Measurements from ENCODE around the gene ZNF688. TPM values are rescaled to one million over a fixed set of nuclear protein-coding genes. Genes with fewer than 3 reads are reported as not detected.
"Not testable (repeated sequence)": the region's sequence is repeated elsewhere in the genome, so short reads cannot be mapped to it uniquely, and the experiment has no call there.

ZNF688 gene
- total and polyA plus RNA-seq, 9 donors: 7.0 to 14.6 (median 9.4) TPM

- Histone ChIP-seq H3K36me3 (ENCODE audit: control insufficient read depth, insufficient read depth, low read length) (no peaks in the 10 kb centered on the region), H3K4me1 (ENCODE audit: control insufficient read depth, insufficient read depth, low read length) (peaks cover 6% of the 10 kb centered on the region), H3K27ac (ENCODE audit: low read length) (no peak overlapping the region), H3K4me3 (ENCODE audit: low read length) (no peak overlapping the region), H3K9me3 (replicated peaks; ENCODE audit: control insufficient read depth, low read depth, low read length) (no peaks in the 10 kb centered on the region), H3K27me3 (ENCODE audit: control insufficient read depth, insufficient read depth, low read length) (peaks cover 4% of the 10 kb centered on the region)
- no peak for DNase-seq
- 70% methylated on average over 8 of the region's 8 CpGs for WGBS (ENCODE audit: insufficient coverage)
Measured at GRCh38 chr16:30546115-30546514, 25.4 kb downstream of the ZNF688 start.

GRCh38 chr16:30543067-30543466, 28.4 kb downstream of the ZNF688 start:
- H3K27me3 ChIP-seq (ENCODE audit: control insufficient read depth, insufficient read depth, low read length): peaks cover 4% of the 10 kb centered on the region
- H3K4me3 ChIP-seq (ENCODE audit: low read length): no peak overlapping the region
- WGBS (ENCODE audit: insufficient coverage): 68% methylated on average over 4 of the region's 5 CpGs
- no peaks in the 10 kb centered on the region for H3K36me3 ChIP-seq (ENCODE audit: control insufficient read depth, insufficient read depth, low read length)
- H3K27ac ChIP-seq (ENCODE audit: low read length): no peak overlapping the region
- no peaks in the 10 kb centered on the region for H3K9me3 ChIP-seq (replicated peaks; ENCODE audit: control insufficient read depth, low read depth, low read length)
- H3K4me1 ChIP-seq (ENCODE audit: control insufficient read depth, insufficient read depth, low read length): peaks cover 7% of the 10 kb centered on the region
- no peak for DNase-seq

- H3K4me1 ChIP-seq (ENCODE audit: control insufficient read depth, insufficient read depth, low read length): peaks cover 7% of the 10 kb centered on the region
- DNase-seq: peak; percentile 59
- no peaks in the 10 kb centered on the region for H3K9me3 ChIP-seq (replicated peaks; ENCODE audit: control insufficient read depth, low read depth, low read length)
- WGBS (ENCODE audit: insufficient coverage): 55% methylated on average over 2 of the region's 10 CpGs
- H3K4me3 ChIP-seq (ENCODE audit: low read length): no peak overlapping the region
- H3K27me3 ChIP-seq (ENCODE audit: control insufficient read depth, insufficient read depth, low read length): peaks cover 4% of the 10 kb centered on the region
- H3K27ac ChIP-seq (ENCODE audit: low read length): peak overlapping the region; percentile 42
- H3K36me3 ChIP-seq (ENCODE audit: control insufficient read depth, insufficient read depth, low read length): no peaks in the 10 kb centered on the region
Measured at GRCh38 chr16:30541502-30542329, 29.8 kb downstream of the ZNF688 start.

GRCh38 chr16:30540916-30541464, 30.5 kb downstream of the ZNF688 start:
- H3K9me3 ChIP-seq (replicated peaks; ENCODE audit: control insufficient read depth, low read depth, low read length); H3K36me3 ChIP-seq (ENCODE audit: control insufficient read depth, insufficient read depth, low read length); DNase-seq; H3K27me3 ChIP-seq (ENCODE audit: control insufficient read depth, insufficient read depth, low read length); H3K4me3 ChIP-seq (ENCODE audit: low read length); H3K4me1 ChIP-seq (ENCODE audit: control insufficient read depth, insufficient read depth, low read length): not testable (repeated sequence)
- H3K27ac ChIP-seq (ENCODE audit: low read length): peak overlapping the region; percentile 42
- WGBS (ENCODE audit: insufficient coverage): 70% methylated on average over 4 of the region's 9 CpGs

- H3K4me3 ChIP-seq (ENCODE audit: low read length); H3K27me3 ChIP-seq (ENCODE audit: control insufficient read depth, insufficient read depth, low read length); H3K27ac ChIP-seq (ENCODE audit: low read length); H3K36me3 ChIP-seq (ENCODE audit: control insufficient read depth, insufficient read depth, low read length); H3K9me3 ChIP-seq (replicated peaks; ENCODE audit: control insufficient read depth, low read depth, low read length); DNase-seq: not testable (repeated sequence)
- WGBS (ENCODE audit: insufficient coverage): 91% methylated on average over 10 of the region's 13 CpGs
- peaks cover 16% of the 10 kb centered on the region for H3K4me1 ChIP-seq (ENCODE audit: control insufficient read depth, insufficient read depth, low read length)
Measured at GRCh38 chr16:30539986-30540526, 31.5 kb downstream of the ZNF688 start.

- H3K36me3 ChIP-seq (ENCODE audit: control insufficient read depth, insufficient read depth, low read length): no peaks in the 10 kb centered on the region
- peaks cover 16% of the 10 kb centered on the region for H3K4me1 ChIP-seq (ENCODE audit: control insufficient read depth, insufficient read depth, low read length)
- no peaks in the 10 kb centered on the region for H3K9me3 ChIP-seq (replicated peaks; ENCODE audit: control insufficient read depth, low read depth, low read length)
- 80% methylated on average over 6 of the region's 8 CpGs for WGBS (ENCODE audit: insufficient coverage)
- DNase-seq: no peak
- H3K4me3 ChIP-seq (ENCODE audit: low read length): no peak overlapping the region
- peaks cover 4% of the 10 kb centered on the region for H3K27me3 ChIP-seq (ENCODE audit: control insufficient read depth, insufficient read depth, low read length)
- no peak overlapping the region for H3K27ac ChIP-seq (ENCODE audit: low read length)
Measured at GRCh38 chr16:30539000-30539964, 32.2 kb downstream of the ZNF688 start.

GRCh38 chr16:30536391-30537024, 35.0 kb downstream of the ZNF688 start:
- no CpG with 5 or more reads among the region's 13 CpGs for whole genome bisulfite sequencing (ENCODE audit: insufficient coverage)

GRCh38 chr16:30535777-30536190, 35.7 kb downstream of the ZNF688 start:
- Histone ChIP-seq H3K4me1 (ENCODE audit: control insufficient read depth, insufficient read depth, low read length) (peaks cover 21% of the 10 kb centered on the region), H3K9me3 (replicated peaks; ENCODE audit: control insufficient read depth, low read depth, low read length) (no peaks in the 10 kb centered on the region), H3K36me3 (ENCODE audit: control insufficient read depth, insufficient read depth, low read length) (peaks cover 25% of the 10 kb centered on the region), H3K27me3 (ENCODE audit: control insufficient read depth, insufficient read depth, low read length) (no peaks in the 10 kb centered on the region), H3K4me3 (ENCODE audit: low read length) (peak overlapping the region; percentile 93), H3K27ac (ENCODE audit: low read length) (peak overlapping the region; percentile 98)
- WGBS (ENCODE audit: insufficient coverage): 2% methylated on average over 7 of the region's 12 CpGs
- peak; percentile 90 for DNase-seq

More at GRCh38 chr16:30536391-30537024, 35.0 kb downstream of the ZNF688 start:
- Histone ChIP-seq H3K36me3 (ENCODE audit: control insufficient read depth, insufficient read depth, low read length) (peaks cover 18% of the 10 kb centered on the region), H3K27ac (ENCODE audit: low read length) (peak overlapping the region; percentile 98), H3K4me1 (ENCODE audit: control insufficient read depth, insufficient read depth, low read length) (peaks cover 26% of the 10 kb centered on the region)
- not testable (repeated sequence) for H3K9me3 ChIP-seq (replicated peaks; ENCODE audit: control insufficient read depth, low read depth, low read length); H3K27me3 ChIP-seq (ENCODE audit: control insufficient read depth, insufficient read depth, low read length); DNase-seq; H3K4me3 ChIP-seq (ENCODE audit: low read length)

- peak overlapping the region; percentile 93 for H3K4me3 ChIP-seq (ENCODE audit: low read length)
- no peak for DNase-seq
Measured at GRCh38 chr16:30535106-30535776, 36.3 kb downstream of the ZNF688 start.

More at GRCh38 chr16:30535106-30535776, 36.3 kb downstream of the ZNF688 start:
- Histone ChIP-seq H3K36me3 (ENCODE audit: control insufficient read depth, insufficient read depth, low read length) (peaks cover 30% of the 10 kb centered on the region), H3K4me1 (ENCODE audit: control insufficient read depth, insufficient read depth, low read length) (peaks cover 21% of the 10 kb centered on the region), H3K27ac (ENCODE audit: low read length) (peak overlapping the region; percentile 98), H3K27me3 (ENCODE audit: control insufficient read depth, insufficient read depth, low read length) (no peaks in the 10 kb centered on the region), H3K9me3 (replicated peaks; ENCODE audit: control insufficient read depth, low read depth, low read length) (no peaks in the 10 kb centered on the region)
- WGBS (ENCODE audit: insufficient coverage): under 1% methylated on average over 13 of the region's 18 CpGs

Data from muscle of leg (tissue), 11 donors.